Neural cell (in vitro differentiated cells): ENCODE data around the gene C11orf24.
"Not testable (repeated sequence)": the region's sequence is repeated elsewhere in the genome, so short reads cannot be mapped to it uniquely, and the experiment has no call there.

Experiments
- EP300 ChIP-seq: fragments of 450-650 bp; conservative IDR thresholded peaks from 2 replicates; pipeline ENCODE4 v1.6.1; 2014; ENCODE audit warnings: antibody characterized with exemption, mild to moderate bottlenecking, moderate library complexity; ENCODE audit not compliant: poor library complexity, severe bottlenecking
- EZH2 ChIP-seq: fragments of 200-600, 300-800 bp; shearing (Covaris generic), sonication (generic); IDR thresholded peaks from 2 replicates; pipeline ENCODE4 v1.6.1; 2014; ENCODE audit warnings: antibody characterized with exemption, low read length, borderline replicate concordance, mild to moderate bottlenecking; ENCODE audit not compliant: insufficient read depth, poor library complexity, severe bottlenecking
- MXI1 ChIP-seq: fragments of 450-650 bp; conservative IDR thresholded peaks from 2 replicates; pipeline ENCODE4 v1.6.1; 2014; ENCODE audit warnings: antibody characterized with exemption, mild to moderate bottlenecking; ENCODE audit not compliant: poor library complexity, severe bottlenecking
- POLR2AphosphoS5 ChIP-seq: IDR thresholded peaks from 2 replicates; pipeline ENCODE4 v1.6.1; 2012
- RAD21 ChIP-seq: fragments of 450-650 bp; conservative IDR thresholded peaks from 2 replicates; pipeline ENCODE4 v1.6.1; 2014; ENCODE audit warnings: antibody characterized with exemption, mild to moderate bottlenecking, moderate library complexity
- TF ChIP-seq, protein P1 (sequence below): fragments of 450-650 bp; IDR thresholded peaks from 2 replicates; pipeline ENCODE4 v1.5.1; 2014; ENCODE audit warnings: antibody characterized with exemption, mild to moderate bottlenecking, moderate library complexity; ENCODE audit not compliant: poor library complexity, severe bottlenecking
- TF ChIP-seq, protein P2 (sequence below): IDR thresholded peaks from 2 replicates; pipeline ENCODE4 v1.6.1; 2012; ENCODE audit warnings: borderline replicate concordance

DNA sequence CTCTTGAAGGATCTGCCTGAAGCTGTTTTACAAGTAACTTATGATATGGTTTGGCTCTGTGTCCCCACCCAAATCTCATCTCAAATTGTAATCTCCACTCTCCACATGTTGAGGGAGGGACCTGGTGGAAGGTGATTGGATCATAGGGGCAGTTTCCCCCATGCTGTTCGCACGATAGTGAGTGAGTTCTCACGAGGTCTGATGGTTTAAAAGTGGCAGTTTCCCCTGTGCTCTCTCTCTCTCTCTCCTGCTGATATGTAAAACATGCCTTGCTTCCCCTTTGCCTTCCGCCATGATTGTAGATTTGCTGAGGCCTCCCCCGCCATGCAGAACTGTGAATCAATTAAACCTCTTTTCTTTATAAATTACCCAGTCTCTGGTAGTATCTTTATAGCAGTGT is 26.9 kb downstream of the C11orf24 start:
- TF ChIP-seq, protein P1, sequence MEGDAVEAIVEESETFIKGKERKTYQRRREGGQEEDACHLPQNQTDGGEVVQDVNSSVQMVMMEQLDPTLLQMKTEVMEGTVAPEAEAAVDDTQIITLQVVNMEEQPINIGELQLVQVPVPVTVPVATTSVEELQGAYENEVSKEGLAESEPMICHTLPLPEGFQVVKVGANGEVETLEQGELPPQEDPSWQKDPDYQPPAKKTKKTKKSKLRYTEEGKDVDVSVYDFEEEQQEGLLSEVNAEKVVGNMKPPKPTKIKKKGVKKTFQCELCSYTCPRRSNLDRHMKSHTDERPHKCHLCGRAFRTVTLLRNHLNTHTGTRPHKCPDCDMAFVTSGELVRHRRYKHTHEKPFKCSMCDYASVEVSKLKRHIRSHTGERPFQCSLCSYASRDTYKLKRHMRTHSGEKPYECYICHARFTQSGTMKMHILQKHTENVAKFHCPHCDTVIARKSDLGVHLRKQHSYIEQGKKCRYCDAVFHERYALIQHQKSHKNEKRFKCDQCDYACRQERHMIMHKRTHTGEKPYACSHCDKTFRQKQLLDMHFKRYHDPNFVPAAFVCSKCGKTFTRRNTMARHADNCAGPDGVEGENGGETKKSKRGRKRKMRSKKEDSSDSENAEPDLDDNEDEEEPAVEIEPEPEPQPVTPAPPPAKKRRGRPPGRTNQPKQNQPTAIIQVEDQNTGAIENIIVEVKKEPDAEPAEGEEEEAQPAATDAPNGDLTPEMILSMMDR: not testable (repeated sequence)
- not testable (repeated sequence) for TF ChIP-seq MXI1, EZH2, EP300, RAD21, POLR2AphosphoS5
- TF ChIP-seq, protein P2, sequence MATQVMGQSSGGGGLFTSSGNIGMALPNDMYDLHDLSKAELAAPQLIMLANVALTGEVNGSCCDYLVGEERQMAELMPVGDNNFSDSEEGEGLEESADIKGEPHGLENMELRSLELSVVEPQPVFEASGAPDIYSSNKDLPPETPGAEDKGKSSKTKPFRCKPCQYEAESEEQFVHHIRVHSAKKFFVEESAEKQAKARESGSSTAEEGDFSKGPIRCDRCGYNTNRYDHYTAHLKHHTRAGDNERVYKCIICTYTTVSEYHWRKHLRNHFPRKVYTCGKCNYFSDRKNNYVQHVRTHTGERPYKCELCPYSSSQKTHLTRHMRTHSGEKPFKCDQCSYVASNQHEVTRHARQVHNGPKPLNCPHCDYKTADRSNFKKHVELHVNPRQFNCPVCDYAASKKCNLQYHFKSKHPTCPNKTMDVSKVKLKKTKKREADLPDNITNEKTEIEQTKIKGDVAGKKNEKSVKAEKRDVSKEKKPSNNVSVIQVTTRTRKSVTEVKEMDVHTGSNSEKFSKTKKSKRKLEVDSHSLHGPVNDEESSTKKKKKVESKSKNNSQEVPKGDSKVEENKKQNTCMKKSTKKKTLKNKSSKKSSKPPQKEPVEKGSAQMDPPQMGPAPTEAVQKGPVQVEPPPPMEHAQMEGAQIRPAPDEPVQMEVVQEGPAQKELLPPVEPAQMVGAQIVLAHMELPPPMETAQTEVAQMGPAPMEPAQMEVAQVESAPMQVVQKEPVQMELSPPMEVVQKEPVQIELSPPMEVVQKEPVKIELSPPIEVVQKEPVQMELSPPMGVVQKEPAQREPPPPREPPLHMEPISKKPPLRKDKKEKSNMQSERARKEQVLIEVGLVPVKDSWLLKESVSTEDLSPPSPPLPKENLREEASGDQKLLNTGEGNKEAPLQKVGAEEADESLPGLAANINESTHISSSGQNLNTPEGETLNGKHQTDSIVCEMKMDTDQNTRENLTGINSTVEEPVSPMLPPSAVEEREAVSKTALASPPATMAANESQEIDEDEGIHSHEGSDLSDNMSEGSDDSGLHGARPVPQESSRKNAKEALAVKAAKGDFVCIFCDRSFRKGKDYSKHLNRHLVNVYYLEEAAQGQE: not testable (repeated sequence)
